ENCODE results near the gene ACTN1. TPM values are rescaled to one million over a fixed set of nuclear protein-coding genes. Genes with fewer than 3 reads are reported as not detected.
A peak's percentile ranks its signal among the peaks of the same experiment; 100 is the strongest.

Gene ACTN1
- polyA plus RNA-seq, 3 donors: 41.4 to 75.0 (median 69.4) TPM

DNA sequence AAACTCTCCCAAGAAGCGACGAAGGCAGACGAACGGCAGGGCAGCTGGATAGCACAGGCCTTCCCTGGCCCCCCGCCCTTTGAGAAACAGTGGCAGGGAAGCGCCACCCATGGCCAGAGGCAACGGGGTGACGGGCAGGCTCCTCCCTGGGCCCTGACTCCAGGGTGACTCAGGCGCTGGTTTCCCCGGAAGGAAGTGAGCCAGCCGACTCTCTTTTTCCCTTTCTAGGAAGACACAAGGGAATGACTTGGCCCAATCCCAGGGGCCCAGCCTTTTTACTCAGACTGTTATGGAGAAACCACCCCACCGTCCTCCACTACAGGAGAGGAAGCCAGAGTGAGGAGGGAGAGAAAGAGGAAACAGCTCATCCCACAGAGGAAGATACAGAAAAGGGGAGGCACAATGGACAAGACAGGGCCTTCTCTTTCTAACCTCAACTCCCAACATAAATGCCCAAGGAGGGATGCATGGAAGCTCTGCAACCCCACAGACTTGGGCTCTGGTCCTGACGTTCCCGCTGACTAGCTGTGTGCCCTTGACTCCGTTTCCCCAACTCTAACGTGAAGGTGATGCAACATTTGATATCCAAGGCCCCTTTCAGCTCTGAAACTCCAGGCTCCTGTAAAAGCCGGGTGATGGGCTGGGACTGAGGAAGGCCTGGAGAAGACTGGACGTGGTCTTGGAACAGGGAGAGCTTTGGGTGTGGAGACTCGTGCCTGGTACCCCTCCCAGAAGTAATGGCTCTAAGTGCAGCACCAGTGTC is 27.9 kb downstream of the ACTN1 start:
- Mint-ChIP-seq H3K36me3 (peaks cover 6 to 20% of the 10 kb centered on the region in 2 donors), H3K4me1 (peaks cover 79% of the 10 kb centered on the region), H3K9me3 (no peaks in the 10 kb centered on the region), H3K4me3 (peak overlapping the region; percentile 37 to 46), H3K27ac (peak overlapping the region; percentile 89 to 98 (median 95)), H3K27me3 (ENCODE audit: low read depth in 3 of 3) (no peaks in the 10 kb centered on the region)
- Histone ChIP-seq H3K4me1 (ENCODE audit: control insufficient read depth in 1 of 2, insufficient read depth in 2 of 2, low read length in 2 of 2) (peaks cover 64 to 67% of the 10 kb centered on the region in 2 donors), H3K9ac (ENCODE audit: insufficient read depth, low read length, poor library complexity, severe bottlenecking) (peak overlapping the region; percentile 61), H3K9me3 (replicated peaks in 1 of 2; ENCODE audit: control insufficient read depth in 1 of 2, insufficient read depth in 1 of 2, low read length in 2 of 2) (no peaks in the 10 kb centered on the region), H4K20me1 (ENCODE audit: insufficient read depth, low read length) (peaks cover 42% of the 10 kb centered on the region), H3K27me3 (ENCODE audit: control insufficient read depth in 2 of 2, insufficient read depth in 2 of 2, low read length in 2 of 2) (no peaks in the 10 kb centered on the region), H3K79me2 (ENCODE audit: insufficient read depth, low read length) (peaks cover 84% of the 10 kb centered on the region), H3K36me3 (replicated peaks in 1 of 2; ENCODE audit: control insufficient read depth in 1 of 2, insufficient read depth in 2 of 2, low read length in 2 of 2) (peaks cover 0 to 4% of the 10 kb centered on the region in 2 donors), H3K4me3 (replicated peaks in 1 of 3; ENCODE audit: low read depth in 2 of 3, low read length in 3 of 3) (peak overlapping the region in 1 of 3 experiments; percentile 41), H2AFZ (ENCODE audit: insufficient read depth, low read depth, low read length, poor library complexity, severe bottlenecking) (no peak overlapping the region), H3K27ac (ENCODE audit: low read depth in 1 of 2, low read length in 2 of 2) (peak overlapping the region; percentile 84 to 92), H3K4me2 (replicated peaks; ENCODE audit: extremely low read depth, low read length, poor library complexity, severe bottlenecking) (peak overlapping the region; percentile 58)
- TF ChIP-seq, protein P1, sequence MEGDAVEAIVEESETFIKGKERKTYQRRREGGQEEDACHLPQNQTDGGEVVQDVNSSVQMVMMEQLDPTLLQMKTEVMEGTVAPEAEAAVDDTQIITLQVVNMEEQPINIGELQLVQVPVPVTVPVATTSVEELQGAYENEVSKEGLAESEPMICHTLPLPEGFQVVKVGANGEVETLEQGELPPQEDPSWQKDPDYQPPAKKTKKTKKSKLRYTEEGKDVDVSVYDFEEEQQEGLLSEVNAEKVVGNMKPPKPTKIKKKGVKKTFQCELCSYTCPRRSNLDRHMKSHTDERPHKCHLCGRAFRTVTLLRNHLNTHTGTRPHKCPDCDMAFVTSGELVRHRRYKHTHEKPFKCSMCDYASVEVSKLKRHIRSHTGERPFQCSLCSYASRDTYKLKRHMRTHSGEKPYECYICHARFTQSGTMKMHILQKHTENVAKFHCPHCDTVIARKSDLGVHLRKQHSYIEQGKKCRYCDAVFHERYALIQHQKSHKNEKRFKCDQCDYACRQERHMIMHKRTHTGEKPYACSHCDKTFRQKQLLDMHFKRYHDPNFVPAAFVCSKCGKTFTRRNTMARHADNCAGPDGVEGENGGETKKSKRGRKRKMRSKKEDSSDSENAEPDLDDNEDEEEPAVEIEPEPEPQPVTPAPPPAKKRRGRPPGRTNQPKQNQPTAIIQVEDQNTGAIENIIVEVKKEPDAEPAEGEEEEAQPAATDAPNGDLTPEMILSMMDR (IDR thresholded peaks at IDR 0.05): no peak
- intact Hi-C loops (cut with micrococcal nuclease): loop anchor here in 1 of 2 donors (1.0 kb wide), 1 partner anchor 21 kb away; no protein-coding TSS in a partner anchor
- DNase-seq: peak; percentile 93 to 98 (median 98)
- WGBS (ENCODE audit: insufficient coverage): 39% methylated on average over 13 of the region's 19 CpGs

DNA sequence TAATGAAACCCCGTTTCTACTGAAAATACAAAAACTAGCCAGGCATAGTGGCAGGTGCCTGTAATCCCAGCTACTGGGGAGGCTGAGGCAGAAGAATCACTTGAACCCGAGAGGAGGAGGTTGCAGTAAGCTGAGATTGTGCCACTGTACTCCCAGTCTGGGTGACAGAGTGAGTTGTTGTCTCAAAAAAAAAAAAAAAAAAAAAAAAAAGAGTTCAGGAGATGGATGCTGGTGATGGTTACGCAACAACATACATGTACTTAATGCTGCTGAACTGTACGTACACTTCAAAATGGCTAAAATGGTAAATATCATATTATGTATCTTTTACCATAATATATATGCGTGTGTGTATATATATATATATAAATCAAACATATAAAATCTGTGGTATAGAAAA is 29.0 kb downstream of the ACTN1 start:
- Histone ChIP-seq H3K36me3 (replicated peaks in 1 of 2; ENCODE audit: control insufficient read depth in 1 of 2, insufficient read depth in 2 of 2, low read length in 2 of 2) (no peaks in the 10 kb centered on the region), H4K20me1 (ENCODE audit: insufficient read depth, low read length) (peaks cover 39% of the 10 kb centered on the region), H3K9ac (ENCODE audit: insufficient read depth, low read length, poor library complexity, severe bottlenecking) (peak overlapping the region; percentile 4), H3K79me2 (ENCODE audit: insufficient read depth, low read length) (peaks cover 84% of the 10 kb centered on the region), H3K27ac (ENCODE audit: low read depth in 1 of 2, low read length in 2 of 2) (peak overlapping the region; percentile 84 to 92), H3K4me2 (replicated peaks; ENCODE audit: extremely low read depth, low read length, poor library complexity, severe bottlenecking) (no peak overlapping the region), H3K4me3 (replicated peaks in 1 of 3; ENCODE audit: low read depth in 2 of 3, low read length in 3 of 3) (no peak overlapping the region), H3K4me1 (ENCODE audit: control insufficient read depth in 1 of 2, insufficient read depth in 2 of 2, low read length in 2 of 2) (peaks cover 71 to 78% of the 10 kb centered on the region in 2 donors), H3K27me3 (ENCODE audit: control insufficient read depth in 2 of 2, insufficient read depth in 2 of 2, low read length in 2 of 2) (no peaks in the 10 kb centered on the region), H2AFZ (ENCODE audit: insufficient read depth, low read depth, low read length, poor library complexity, severe bottlenecking) (no peak overlapping the region), H3K9me3 (replicated peaks in 1 of 2; ENCODE audit: control insufficient read depth in 1 of 2, insufficient read depth in 1 of 2, low read length in 2 of 2) (no peaks in the 10 kb centered on the region)
- Mint-ChIP-seq H3K4me3 (no peak overlapping the region), H3K36me3 (peaks cover 3 to 9% of the 10 kb centered on the region in 2 donors), H3K9me3 (no peaks in the 10 kb centered on the region), H3K27me3 (ENCODE audit: low read depth in 3 of 3) (peaks cover 0 to 2% (median 0%) of the 10 kb centered on the region in 3 donors), H3K27ac (peak overlapping the region; percentile 86 to 98 (median 94)), H3K4me1 (peaks cover 80% of the 10 kb centered on the region)
- TF ChIP-seq, protein P1 (IDR thresholded peaks at IDR 0.05): no peak
- peak; percentile 79 to 89 (median 88) for DNase-seq
- 33% methylated on average over 1 of the region's 5 CpGs for WGBS (ENCODE audit: insufficient coverage)
- intact Hi-C loops (cut with micrococcal nuclease): no loop called here

Data from CD14-positive monocyte (primary cell).